ENCODE measurements around the gene CFAP92.

The CFAP92 gene

DNA sequence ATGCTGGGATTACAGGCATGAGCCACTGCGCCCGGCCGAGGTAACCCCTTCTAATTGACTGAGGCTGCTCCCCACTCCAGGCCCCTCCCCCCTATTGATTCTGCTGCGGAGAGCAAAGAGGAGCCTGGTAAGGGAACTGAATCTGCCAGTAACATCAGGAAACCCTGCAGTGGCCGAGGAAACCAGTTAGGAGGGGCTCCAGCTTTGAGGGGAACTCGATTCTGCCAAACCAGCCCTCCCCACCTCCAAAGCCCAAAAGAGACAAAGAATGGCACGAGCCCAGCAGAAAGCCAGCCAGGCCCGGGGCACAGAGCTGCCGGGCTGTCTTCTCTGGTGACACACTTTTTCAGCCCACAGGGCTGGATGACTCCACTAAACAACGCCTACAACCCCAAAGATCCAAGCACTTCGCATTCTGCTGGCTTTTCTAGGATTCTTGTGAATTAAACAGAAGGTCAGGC lies 129.5 kb downstream of the CFAP92 start:
- no peak for DNase-seq

DNA sequence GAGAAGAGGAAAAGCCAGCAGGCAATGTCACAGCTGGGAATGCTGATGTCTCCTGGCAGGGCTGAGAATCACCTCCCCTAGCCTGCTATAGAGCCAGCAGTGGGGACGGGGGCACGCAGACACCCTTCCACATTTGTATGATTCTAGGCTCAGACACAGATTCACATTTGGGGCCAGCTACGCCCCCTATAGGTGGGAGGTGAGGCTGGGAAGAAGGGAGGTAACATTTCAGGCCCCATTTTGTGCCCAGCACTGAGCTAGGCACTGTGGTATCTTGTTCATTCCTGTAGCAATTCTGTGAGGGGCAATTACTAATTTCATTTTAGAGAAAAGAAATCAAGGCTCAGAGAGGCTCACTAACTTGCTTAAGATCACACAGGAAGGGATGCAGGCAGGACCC lies 130.3 kb downstream of the CFAP92 start:
- DNase-seq, result no peak

DNA sequence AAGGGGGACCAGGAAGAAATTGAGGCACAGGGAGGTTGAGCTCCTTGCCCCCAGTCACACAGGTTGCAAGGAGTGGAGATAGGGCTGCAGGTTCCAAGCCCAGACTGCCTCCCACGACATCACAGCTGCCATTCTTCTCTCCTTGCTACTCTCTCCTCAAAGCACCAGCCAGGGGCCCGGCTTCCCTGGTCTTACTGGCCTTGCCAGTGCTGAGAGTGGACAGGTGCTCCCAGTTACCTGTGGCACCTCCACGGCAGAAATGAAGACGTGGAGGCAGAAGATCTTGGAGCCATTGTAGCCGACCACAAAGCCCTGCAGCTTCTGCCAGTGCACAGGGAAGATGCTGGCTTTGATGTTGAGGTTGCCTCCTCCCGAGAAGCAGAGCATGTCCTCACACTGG lies 132.4 kb downstream of the CFAP92 start:
- no peak for DNase-seq
